OCI-LY7 (cell line): ENCODE results near the gene NNT. TPM values are rescaled to one million over a fixed set of nuclear protein-coding genes. Genes with fewer than 3 reads are reported as not detected.

Source experiments
- BruUV-seq: library from RNA; stranded (reverse); fragments of 400-500 nt; replicated peaks from 2 replicates; lab custom pipeline; 2021; lab: Mats Ljungman, UMichigan
- CTCF ChIA-PET: fragments of 300-600 bp; sonication (Branson Sonifier 250); formaldehyde crosslinking; loops from one replicate; lab custom pipeline; 2022; ENCODE audit warnings: antibody characterized with exemption; ENCODE audit not compliant: unreplicated experiment; lab: Charles Lee
- POLR2A ChIA-PET: fragments of 300-600 bp; sonication (Branson Sonifier 250); formaldehyde crosslinking; loops from one replicate; lab custom pipeline; 2022; ENCODE audit warnings: antibody characterized with exemption; lab: Charles Lee
- DNase-seq: peaks from one replicate; pipeline ENCODE4 v3.0.0-alpha.2; 2015; ENCODE audit warnings: low spot score
- H2AFZ ChIP-seq: fragments of 200-600 bp; sonication (generic), shearing (Covaris generic); 2 replicates; pipeline ENCODE4 v1.6.1; 2014; ENCODE audit warnings: mild to moderate bottlenecking, antibody characterized with exemption, low read length, moderate library complexity
- H3K27ac ChIP-seq: fragments of 200-600 bp; sonication (generic); 2 replicates; pipeline ENCODE4 v1.5.1; 2014; ENCODE audit warnings: mixed run types, low read depth, mild to moderate bottlenecking, moderate library complexity, low read length, inconsistent platforms; ENCODE audit not compliant: poor library complexity, severe bottlenecking
- H3K36me3 ChIP-seq: fragments of 200-600 bp; sonication (generic); 2 replicates; pipeline ENCODE4 v1.6.1; 2014; ENCODE audit warnings: mild to moderate bottlenecking, antibody characterized with exemption, low read length, moderate library complexity, mixed read lengths; ENCODE audit not compliant: insufficient read depth
- H3K4me1 ChIP-seq: fragments of 200-600 bp; sonication (generic); 2 replicates; pipeline ENCODE4 v1.5.1; 2014; ENCODE audit warnings: mild to moderate bottlenecking, low read length; ENCODE audit not compliant: insufficient read depth, poor library complexity, severe bottlenecking
- H3K4me2 ChIP-seq: fragments of 200-600 bp; sonication (generic); 2 replicates; pipeline ENCODE4 v1.6.1; 2014; ENCODE audit warnings: mild to moderate bottlenecking, low read length
- H3K4me3 ChIP-seq: fragments of 200-600 bp; sonication (generic); 2 replicates; pipeline ENCODE4 v1.5.1; 2014; ENCODE audit warnings: mild to moderate bottlenecking, low read depth, low read length; ENCODE audit not compliant: poor library complexity, severe bottlenecking
- H3K79me2 ChIP-seq: fragments of 200-600 bp; sonication (generic); 2 replicates; pipeline ENCODE4 v1.6.1; 2016; ENCODE audit warnings: low read depth, mild to moderate bottlenecking, low read length, moderate library complexity, mixed read lengths; ENCODE audit not compliant: insufficient read depth
- H3K9me2 ChIP-seq: fragments of 200-600 bp; sonication (generic); 2 replicates; pipeline ENCODE4 v1.6.1; 2016; ENCODE audit warnings: mild to moderate bottlenecking, low read length, mixed read lengths; ENCODE audit not compliant: insufficient read depth
- H3K9me3 ChIP-seq: fragments of 200-600 bp; sonication (generic); 2 replicates; pipeline ENCODE4 v1.6.1; 2014; ENCODE audit warnings: mild to moderate bottlenecking, mixed run types, low read length, mixed read lengths
- H4K20me1 ChIP-seq: fragments of 200-600 bp; sonication (generic); 2 replicates; pipeline ENCODE4 v1.6.1; 2014; ENCODE audit warnings: mild to moderate bottlenecking, antibody characterized with exemption, low read length, moderate library complexity, mixed read lengths; ENCODE audit not compliant: insufficient read depth
- EZH2phosphoT487 ChIP-seq: fragments of 200-600 bp; sonication (generic); IDR thresholded peaks from 2 replicates; pipeline ENCODE4 v1.6.1; 2018; ENCODE audit warnings: low read depth, borderline replicate concordance, mild to moderate bottlenecking, mixed run types, antibody characterized with exemption, low read length, moderate library complexity, mixed read lengths
- intact Hi-C: fragments of 100-400 bp; cut with micrococcal nuclease; formaldehyde crosslinking; loops from one replicate; pipeline ENCODE4 v1.10.0; 2022; ENCODE audit not compliant: unreplicated experiment
- total RNA-seq, 2 experiments: library from RNA; depleted of rRNA in 1 of 2; stranded (reverse); fragments of >200 nt in 1 of 2; shearing (Covaris generic) in 1 of 2; gene quantifications; 2 replicates each; pipeline ENCODE4 v1.2.3, GENCODE V29; 2014 to 2022
- TF ChIP-seq, protein P1 (sequence below): fragments of 200-600 bp; sonication (generic); conservative IDR thresholded peaks from 2 replicates; pipeline ENCODE4 v1.5.1; 2014; ENCODE audit warnings: mild to moderate bottlenecking, antibody characterized with exemption, low read length, moderate library complexity, mixed read lengths

Gene NNT
- total RNA-seq, 2 experiments from 2014 or later, result 33.6 to 98.3 TPM

- Histone ChIP-seq H3K4me3 (no peak overlapping the region), H3K9me3 (peaks cover 3% of the 10 kb centered on the region; the same call in 1 of the 2 replicates), H3K9me2 (no peaks in the 10 kb centered on the region), H2AFZ (no peak overlapping the region), H3K79me2 (no peaks in the 10 kb centered on the region), H3K36me3 (peaks cover 12% of the 10 kb centered on the region; the same call in 1 of the 2 replicates), H3K4me1 (no peaks in the 10 kb centered on the region), H4K20me1 (no peaks in the 10 kb centered on the region), H3K4me2 (no peak overlapping the region), H3K27ac (no peak overlapping the region)
- BruUV-seq, result no TSS peak
- TF ChIP-seq, protein P1, sequence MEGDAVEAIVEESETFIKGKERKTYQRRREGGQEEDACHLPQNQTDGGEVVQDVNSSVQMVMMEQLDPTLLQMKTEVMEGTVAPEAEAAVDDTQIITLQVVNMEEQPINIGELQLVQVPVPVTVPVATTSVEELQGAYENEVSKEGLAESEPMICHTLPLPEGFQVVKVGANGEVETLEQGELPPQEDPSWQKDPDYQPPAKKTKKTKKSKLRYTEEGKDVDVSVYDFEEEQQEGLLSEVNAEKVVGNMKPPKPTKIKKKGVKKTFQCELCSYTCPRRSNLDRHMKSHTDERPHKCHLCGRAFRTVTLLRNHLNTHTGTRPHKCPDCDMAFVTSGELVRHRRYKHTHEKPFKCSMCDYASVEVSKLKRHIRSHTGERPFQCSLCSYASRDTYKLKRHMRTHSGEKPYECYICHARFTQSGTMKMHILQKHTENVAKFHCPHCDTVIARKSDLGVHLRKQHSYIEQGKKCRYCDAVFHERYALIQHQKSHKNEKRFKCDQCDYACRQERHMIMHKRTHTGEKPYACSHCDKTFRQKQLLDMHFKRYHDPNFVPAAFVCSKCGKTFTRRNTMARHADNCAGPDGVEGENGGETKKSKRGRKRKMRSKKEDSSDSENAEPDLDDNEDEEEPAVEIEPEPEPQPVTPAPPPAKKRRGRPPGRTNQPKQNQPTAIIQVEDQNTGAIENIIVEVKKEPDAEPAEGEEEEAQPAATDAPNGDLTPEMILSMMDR, result no peak
- no peak for TF ChIP-seq EZH2phosphoT487
- POLR2A ChIA-PET, result interaction anchor here (0.7 to 1.3 kb wide), 3 partner anchors 11 to 18 kb away, joined by 3 to 5 read pairs (median 4); no protein-coding TSS in a partner anchor
- no peak for DNase-seq
- intact Hi-C loops, result no loop called here
- CTCF ChIA-PET, result no interaction called here
Measured at GRCh38 chr5:43687275-43687674, 84.3 kb downstream of the NNT start.

DNA sequence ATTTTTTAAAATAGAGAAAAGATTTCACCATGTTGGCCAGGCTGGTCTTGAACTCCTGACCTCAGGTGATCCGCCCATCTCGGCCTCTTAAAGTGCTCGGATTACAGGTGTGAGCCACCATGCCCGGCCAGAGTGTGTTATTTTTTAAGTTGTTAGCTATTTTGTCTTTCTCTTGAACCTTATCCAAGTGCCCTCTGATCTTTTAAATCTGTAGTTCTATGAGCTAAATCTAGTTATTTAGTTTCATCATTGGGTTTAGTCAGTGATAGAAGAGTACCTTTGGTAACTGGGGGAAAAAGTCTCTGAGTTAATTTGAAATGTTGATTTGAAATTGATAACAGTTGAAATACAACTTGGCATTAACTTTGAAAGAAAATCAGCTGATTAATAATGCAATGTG, 88.3 kb downstream of the NNT start:
- BruUV-seq, result no TSS peak

DNA sequence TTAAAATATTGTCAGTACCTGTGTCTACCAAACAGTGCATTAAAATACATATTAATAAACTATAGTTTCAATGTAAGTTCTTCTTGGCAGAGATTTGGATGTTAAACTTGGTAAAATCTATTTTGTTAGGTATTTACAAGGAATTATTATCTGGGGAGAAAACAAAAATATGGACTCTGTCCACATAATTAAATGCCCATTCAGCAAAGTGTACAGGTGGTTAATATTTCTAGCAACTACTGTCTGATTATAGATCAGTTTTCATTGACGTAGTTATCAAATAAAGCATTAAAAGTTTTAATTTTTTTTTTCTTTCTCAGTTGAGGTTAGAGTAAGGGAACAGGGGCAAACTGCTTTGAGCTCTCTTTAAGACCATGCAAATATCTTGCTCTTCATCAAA, 88.9 kb downstream of the NNT start:
- POLR2A ChIA-PET, result no interaction called here
- DNase-seq, result no peak
- H3K4me2 ChIP-seq, result no peak overlapping the region
- H3K4me1 ChIP-seq, result no peaks in the 10 kb centered on the region
- no peak overlapping the region for H2AFZ ChIP-seq
- no peaks in the 10 kb centered on the region for H3K9me2 ChIP-seq
- BruUV-seq, result no TSS peak
- TF ChIP-seq EZH2phosphoT487, result no peak
- TF ChIP-seq, protein P1, result no peak
- intact Hi-C loops, result no loop called here
- CTCF ChIA-PET, result no interaction called here
- no peak overlapping the region for H3K4me3 ChIP-seq
- H4K20me1 ChIP-seq, result no peaks in the 10 kb centered on the region
- no peak overlapping the region for H3K27ac ChIP-seq
- peaks cover 23% of the 10 kb centered on the region for H3K36me3 ChIP-seq
- no peaks in the 10 kb centered on the region for H3K79me2 ChIP-seq
- peaks cover 14% of the 10 kb centered on the region for H3K9me3 ChIP-seq

More for the DNA sequence above, 88.3 kb downstream of the NNT start:
- CTCF ChIA-PET, result no interaction called here
- Histone ChIP-seq H3K4me2 (no peak overlapping the region), H3K9me3 (peaks cover 8% of the 10 kb centered on the region), H4K20me1 (no peaks in the 10 kb centered on the region), H3K4me3 (no peak overlapping the region), H3K79me2 (no peaks in the 10 kb centered on the region), H3K27ac (no peak overlapping the region), H3K36me3 (peaks cover 17% of the 10 kb centered on the region), H3K4me1 (no peaks in the 10 kb centered on the region), H2AFZ (no peak overlapping the region), H3K9me2 (no peaks in the 10 kb centered on the region)
- DNase-seq, result no peak
- POLR2A ChIA-PET, result interaction anchor here (0.7 to 1.2 kb wide), 2 partner anchors 11 to 86 kb away, joined by 3 read pairs; no protein-coding TSS in a partner anchor
- TF ChIP-seq EZH2phosphoT487, result no peak
- intact Hi-C loops, result no loop called here
